ENCODE results near the gene CCND1. TPM values are rescaled to one million over a fixed set of nuclear protein-coding genes. Genes with fewer than 3 reads are reported as not detected.

CCND1 gene
- total RNA-seq, 2 experiments from 2014 or later: 0.44 TPM; not detected in 1

- no peak for DNase-seq (ENCODE audit: low spot score)
- no peaks in the 10 kb centered on the region for H3K9me2 ChIP-seq (ENCODE audit: insufficient read depth, low read length)
- ChIA-PET POLR2A (no interaction called here), CTCF (ENCODE audit: unreplicated experiment) (no interaction called here)
- no TSS peak for BruUV-seq (replicated peaks)
- no peak overlapping the region for H3K27ac ChIP-seq (ENCODE audit: low read depth, low read length, poor library complexity, severe bottlenecking)
- H3K36me3 ChIP-seq (ENCODE audit: insufficient read depth, low read length): no peaks in the 10 kb centered on the region
- TF ChIP-seq EZH2phosphoT487 (IDR thresholded peaks at IDR 0.05; ENCODE audit: borderline replicate concordance, low read depth, low read length): no peak
- no peak for TF ChIP-seq CTCF (conservative IDR thresholded peaks at IDR 0.05; ENCODE audit: low read length)
- H3K9me3 ChIP-seq (ENCODE audit: low read length): no peaks in the 10 kb centered on the region
- H3K4me2 ChIP-seq (ENCODE audit: low read length): no peak overlapping the region
- no peaks in the 10 kb centered on the region for H3K79me2 ChIP-seq (ENCODE audit: insufficient read depth, low read depth, low read length)
- no peak overlapping the region for H3K4me3 ChIP-seq (ENCODE audit: low read depth, low read length, poor library complexity, severe bottlenecking)
- intact Hi-C loops (cut with micrococcal nuclease; ENCODE audit: unreplicated experiment): no loop called here
- H3K4me1 ChIP-seq (ENCODE audit: insufficient read depth, low read length, poor library complexity, severe bottlenecking): no peaks in the 10 kb centered on the region
- no peak overlapping the region for H2AFZ ChIP-seq (ENCODE audit: low read length)
- no peaks in the 10 kb centered on the region for H4K20me1 ChIP-seq (ENCODE audit: insufficient read depth, low read length)
These were observed 31.6 kb upstream of the CCND1 start for GRCh38 chr11:69609351-69609750.

GRCh38 chr11:69611548-69612526, 29.1 kb upstream of the CCND1 start:
- no peaks in the 10 kb centered on the region for H3K9me3 ChIP-seq (ENCODE audit: low read length)
- ChIA-PET CTCF (ENCODE audit: unreplicated experiment) (no interaction called here), POLR2A (no interaction called here)
- TF ChIP-seq EZH2phosphoT487 (IDR thresholded peaks at IDR 0.05; ENCODE audit: borderline replicate concordance, low read depth, low read length) (no peak), CTCF (conservative IDR thresholded peaks at IDR 0.05; ENCODE audit: low read length) (no peak)
- H3K79me2 ChIP-seq (ENCODE audit: insufficient read depth, low read depth, low read length): no peaks in the 10 kb centered on the region
- BruUV-seq (replicated peaks): no TSS peak
- no peak for DNase-seq (ENCODE audit: low spot score)
- no peaks in the 10 kb centered on the region for H3K9me2 ChIP-seq (ENCODE audit: insufficient read depth, low read length)
- no peak overlapping the region for H3K4me3 ChIP-seq (ENCODE audit: low read depth, low read length, poor library complexity, severe bottlenecking)
- no peak overlapping the region for H3K4me2 ChIP-seq (ENCODE audit: low read length)
- intact Hi-C loops (cut with micrococcal nuclease; ENCODE audit: unreplicated experiment): no loop called here
- no peaks in the 10 kb centered on the region for H3K36me3 ChIP-seq (ENCODE audit: insufficient read depth, low read length)
- no peak overlapping the region for H3K27ac ChIP-seq (ENCODE audit: low read depth, low read length, poor library complexity, severe bottlenecking)
- no peaks in the 10 kb centered on the region for H4K20me1 ChIP-seq (ENCODE audit: insufficient read depth, low read length)
- no peaks in the 10 kb centered on the region for H3K4me1 ChIP-seq (ENCODE audit: insufficient read depth, low read length, poor library complexity, severe bottlenecking)
- H2AFZ ChIP-seq (ENCODE audit: low read length): no peak overlapping the region

GRCh38 chr11:69613594-69613993, 27.4 kb upstream of the CCND1 start:
- H2AFZ ChIP-seq (ENCODE audit: low read length): no peak overlapping the region
- H3K4me1 ChIP-seq (ENCODE audit: insufficient read depth, low read length, poor library complexity, severe bottlenecking): no peaks in the 10 kb centered on the region
- H3K9me3 ChIP-seq (ENCODE audit: low read length): no peaks in the 10 kb centered on the region
- H3K4me2 ChIP-seq (ENCODE audit: low read length): no peak overlapping the region
- CTCF ChIA-PET (ENCODE audit: unreplicated experiment): no interaction called here
- TF ChIP-seq EZH2phosphoT487 (IDR thresholded peaks at IDR 0.05; ENCODE audit: borderline replicate concordance, low read depth, low read length) (no peak), CTCF (conservative IDR thresholded peaks at IDR 0.05; ENCODE audit: low read length) (no peak)
- no peaks in the 10 kb centered on the region for H3K79me2 ChIP-seq (ENCODE audit: insufficient read depth, low read depth, low read length)
- H3K36me3 ChIP-seq (ENCODE audit: insufficient read depth, low read length): no peaks in the 10 kb centered on the region
- DNase-seq (ENCODE audit: low spot score): no peak
- no peaks in the 10 kb centered on the region for H3K9me2 ChIP-seq (ENCODE audit: insufficient read depth, low read length)
- intact Hi-C loops (cut with micrococcal nuclease; ENCODE audit: unreplicated experiment): no loop called here
- BruUV-seq (replicated peaks): no TSS peak
- POLR2A ChIA-PET: no interaction called here
- H3K4me3 ChIP-seq (ENCODE audit: low read depth, low read length, poor library complexity, severe bottlenecking): no peak overlapping the region
- H4K20me1 ChIP-seq (ENCODE audit: insufficient read depth, low read length): no peaks in the 10 kb centered on the region
- H3K27ac ChIP-seq (ENCODE audit: low read depth, low read length, poor library complexity, severe bottlenecking): no peak overlapping the region

Measured in OCI-LY7 (cell line).